Body of pancreas (tissue), 4 donors: ENCODE data around the gene TTYH2. TPM values are rescaled to one million over a fixed set of nuclear protein-coding genes. Genes with fewer than 3 reads are reported as not detected.

Source experiments
- ATAC-seq: fragments of 150-250 bp; one replicate; pipeline ENCODE4 v1.9.1; 2016
- DNase-seq, 4 donors: peaks; one replicate each; pipeline ENCODE4 v3.0.0-alpha.2; 2019
- H3K27ac ChIP-seq, 4 donors: fragments of 200-600 bp; sonication (generic); 1 replicate in 3 of 4; 2 replicates in 1 of 4; pipeline versions ENCODE4 v1.5.1 to v1.6.1; 2016 to 2019; ENCODE audit warnings: mild to moderate bottlenecking in 1 of 4, mixed read lengths in 1 of 4, moderate library complexity in 1 of 4
- H3K27me3 ChIP-seq, 2 donors: fragments of 200-600 bp; sonication (generic); one replicate each; pipeline ENCODE4 v1.6.0; 2016; ENCODE audit warnings: mild to moderate bottlenecking in 1 of 2
- H3K36me3 ChIP-seq, 2 donors: fragments of 200-600 bp; sonication (generic); replicated peaks in 1 of 2; 2 replicates each; pipeline ENCODE4 v1.5.1; 2016; ENCODE audit warnings: low read depth in 2 of 2; ENCODE audit not compliant: insufficient read depth in 1 of 2
- H3K4me1 ChIP-seq: fragments of 200-600 bp; sonication (generic); one replicate; pipeline ENCODE4 v1.6.0; 2016
- H3K4me3 ChIP-seq, 2 donors: fragments of 200-600 bp; sonication (generic); 1 replicate in 1 of 2; 2 replicates in 1 of 2; pipeline ENCODE4 v1.5.1; 2016 to 2019
- H3K9me3 ChIP-seq, 3 donors: fragments of 200-600 bp; sonication (generic); 1 replicate in 2 of 3; 2 replicates in 1 of 3; pipeline ENCODE4 v1.5.1; 2016
- CTCF ChIP-seq, 7 experiments: fragments of 450-650 bp in 4 of 7; fragments of 200-600 bp in 3 of 7; sonication (generic) in 3 of 7; IDR thresholded peaks; one replicate each; pipeline ENCODE4 v1.5.1; 2016 to 2019; ENCODE audit warnings: antibody characterized with exemption in 7 of 7
- POLR2A ChIP-seq, 3 donors: fragments of 450-650 bp; IDR thresholded peaks; one replicate each; pipeline ENCODE4 v1.6.1; 2016; ENCODE audit warnings: antibody characterized with exemption in 3 of 3, mild to moderate bottlenecking in 2 of 3
- WGBS, 2 donors: methylation state at CpG; one replicate each; pipeline ENCODE4 v1.1.5; 2017; 5-methylcytosine and 5-hydroxymethylcytosine counted together
- intact Hi-C: fragments of 100-400 bp; cut with DNase I; formaldehyde crosslinking; loops from one replicate; pipeline ENCODE4 v1.15.1; 2023
- total RNA-seq, 2 donors: library from RNA; depleted of rRNA; stranded (reverse); fragments of >200 nt; gene quantifications; one replicate each; pipeline ENCODE4 v1.1.0, GENCODE V29; 2016

The TTYH2 gene
- total RNA-seq: 10 to 100 TPM in 1 of 2 donors, 1 to 10 TPM in 1; 8.0 to 14.8 TPM

- H3K36me3 ChIP-seq: peaks cover 0 to 8% of the 10 kb centered on the region in 2 donors
- TF ChIP-seq CTCF (IDR thresholded peaks at IDR 0.05): peak in 4 of 7 experiments; percentile 17 to 31 (median 20)
- peak; percentile 53 to 58 (median 54) for TF ChIP-seq POLR2A (IDR thresholded peaks at IDR 0.05)
- ATAC-seq: peak; percentile 95
These were observed at the start of gene TTYH2 for GRCh38 chr17:74212913-74213791. Gene TTYH2 (plus strand): TSS chr17:74213571. CDS start chr17:74213588, 17 bp downstream.

GRCh38 chr17:74163836-74164235, 49.5 kb upstream of the TTYH2 start:
- no peak for TF ChIP-seq POLR2A (IDR thresholded peaks at IDR 0.05)
- no peak for TF ChIP-seq CTCF (IDR thresholded peaks at IDR 0.05)
- H3K27ac ChIP-seq: no peak overlapping the region
- no peaks in the 10 kb centered on the region for H3K36me3 ChIP-seq
- H3K4me3 ChIP-seq: no peak overlapping the region
- H3K27me3 ChIP-seq: no peaks in the 10 kb centered on the region
- WGBS, 2 donors: 68 to 73% methylated on average over 7 of the region's 7 CpGs
- intact Hi-C loops: no loop called here
- DNase-seq (no peak), ATAC-seq (no peak)
- no peaks in the 10 kb centered on the region for H3K9me3 ChIP-seq
- no peaks in the 10 kb centered on the region for H3K4me1 ChIP-seq

More at GRCh38 chr17:74212913-74213791, at the start of gene TTYH2:
- Histone ChIP-seq H3K9me3 (no peaks in the 10 kb centered on the region), H3K27ac (peak within 1 kb of the TSS; percentile 44 to 81 (median 72)), H3K4me1 (peaks cover 49% of the 10 kb centered on the region), H3K4me3 (peak within 1 kb of the TSS; percentile 26 to 36), H3K27me3 (no peaks in the 10 kb centered on the region)
- DNase-seq: peak; percentile 90 to 94 (median 92)
- intact Hi-C loops: no loop called here
- WGBS, 2 donors: 1% methylated on average over 24 to 56 of the region's 62 CpGs

GRCh38 chr17:74164446-74165045, 48.8 kb upstream of the TTYH2 start:
- Histone ChIP-seq H3K4me1 (no peaks in the 10 kb centered on the region), H3K27me3 (no peaks in the 10 kb centered on the region), H3K36me3 (no peaks in the 10 kb centered on the region), H3K9me3 (no peaks in the 10 kb centered on the region), H3K4me3 (no peak overlapping the region), H3K27ac (no peak overlapping the region)
- intact Hi-C loops: no loop called here
- DNase-seq: no peak
- TF ChIP-seq CTCF (IDR thresholded peaks at IDR 0.05) (no peak), POLR2A (IDR thresholded peaks at IDR 0.05) (no peak)
- ATAC-seq: no peak
- WGBS, 2 donors: 75 to 80% methylated on average over 9 of the region's 9 CpGs

GRCh38 chr17:74165797-74166365, 47.5 kb upstream of the TTYH2 start:
- ATAC-seq (no peak), DNase-seq (no peak)
- Histone ChIP-seq H3K36me3 (no peaks in the 10 kb centered on the region), H3K27me3 (no peaks in the 10 kb centered on the region), H3K4me1 (no peaks in the 10 kb centered on the region), H3K9me3 (no peaks in the 10 kb centered on the region), H3K4me3 (no peak overlapping the region), H3K27ac (no peak overlapping the region)
- intact Hi-C loops: no loop called here
- WGBS, 2 donors: 64 to 69% methylated on average over 8 of the region's 8 CpGs
- no peak for TF ChIP-seq POLR2A (IDR thresholded peaks at IDR 0.05)
- no peak for TF ChIP-seq CTCF (IDR thresholded peaks at IDR 0.05)
